Neural progenitor cell (in vitro differentiated cells): ENCODE data around the gene RNF166.

Source experiments
- CTCF ChIP-seq: fragments of 200-600 bp; sonication (generic); IDR thresholded peaks from 2 replicates; pipeline ENCODE4 v1.5.1; 2017; ENCODE audit warnings: antibody characterized with exemption, mild to moderate bottlenecking
- EZH2phosphoT487 ChIP-seq: fragments of 200-600 bp; sonication (generic); IDR thresholded peaks from 2 replicates; pipeline ENCODE4 v1.6.1; 2017; ENCODE audit warnings: antibody characterized with exemption

GRCh38 chr16:88726981-88727380, 20.8 kb upstream of the RNF166 start:
- TF ChIP-seq CTCF: no peak
- no peak for TF ChIP-seq EZH2phosphoT487
